HCT116 (cell line): ENCODE data around the gene TEX48.

ENCODE experiments used
- SIN3A ChIP-seq: IDR thresholded peaks from 2 replicates; pipeline ENCODE4 v1.6.1; 2012; ENCODE audit warnings: low read depth
- SP1 ChIP-seq: IDR thresholded peaks from 2 replicates; pipeline ENCODE4 v1.6.1; 2012; ENCODE audit warnings: low read depth

- TF ChIP-seq SP1 (no peak), SIN3A (no peak)
Measured at GRCh38 chr9:114616684-114617520, 65.1 kb downstream of the TEX48 start.
